GM12878 (cell line): ENCODE measurements around the gene CLPTM1. TPM values are rescaled to one million over a fixed set of nuclear protein-coding genes. Genes with fewer than 3 reads are reported as not detected.

Experiments used
- BHLHE40 ChIP-seq, 2 experiments: fragments of 450-650 bp in 1 of 2; IDR thresholded peaks; 2 replicates each; pipeline ENCODE4 v1.6.1; 2011 to 2017; ENCODE audit warnings: low read depth in 2 of 2, borderline replicate concordance in 1 of 2, improper control_type of control experiment in 1 of 2, low read length in 1 of 2, mild to moderate bottlenecking in 1 of 2
- BMI1 ChIP-seq: fragments of 450-650 bp; IDR thresholded peaks from 2 replicates; pipeline ENCODE4 v1.6.1; 2016; ENCODE audit warnings: mild to moderate bottlenecking, moderate library complexity, borderline replicate concordance
- CREM ChIP-seq: IDR thresholded peaks from 2 replicates; pipeline ENCODE4 v1.6.1; 2014; ENCODE audit warnings: antibody characterized with exemption, low read depth
- IKZF1 ChIP-seq: fragments of 450-650 bp; conservative IDR thresholded peaks from 2 replicates; pipeline ENCODE4 v1.6.1; 2017; ENCODE audit warnings: antibody characterized with exemption, mild to moderate bottlenecking
- LARP7 ChIP-seq: fragments of 450-650 bp; IDR thresholded peaks from 2 replicates; pipeline ENCODE4 v1.6.1; 2017; ENCODE audit warnings: mild to moderate bottlenecking
- MTA2 ChIP-seq: fragments of 450-650 bp; IDR thresholded peaks from 2 replicates; pipeline ENCODE4 v1.6.1; 2016; ENCODE audit warnings: low read depth, mild to moderate bottlenecking, moderate library complexity
- NBN ChIP-seq: fragments of 450-650 bp; IDR thresholded peaks from 2 replicates; pipeline ENCODE4 v1.6.1; 2016
- PAX5 ChIP-seq: IDR thresholded peaks from 2 replicates; pipeline ENCODE4 v1.6.1; 2011; ENCODE audit warnings: low read depth, low read length, borderline replicate concordance
- POLR2A ChIP-seq: IDR thresholded peaks from 2 replicates; pipeline ENCODE4 v1.6.1; 2011; ENCODE audit warnings: low read depth, mild to moderate bottlenecking, low read length
- POLR2AphosphoS5 ChIP-seq: IDR thresholded peaks from 2 replicates; pipeline ENCODE4 v1.6.1; 2011; ENCODE audit warnings: mild to moderate bottlenecking, low read length, inconsistent platforms
- SMARCA5 ChIP-seq: fragments of 450-650 bp; IDR thresholded peaks from 2 replicates; pipeline ENCODE4 v1.6.1; 2017; ENCODE audit warnings: mild to moderate bottlenecking
- TBL1XR1 ChIP-seq: IDR thresholded peaks from 2 replicates; pipeline ENCODE4 v1.6.1; 2012; ENCODE audit warnings: low read depth, low read length, improper control_type of control experiment
- YY1 ChIP-seq: IDR thresholded peaks from 2 replicates; pipeline ENCODE4 v1.6.1; 2011; ENCODE audit warnings: low read depth, mild to moderate bottlenecking, low read length
- ZNF217 ChIP-seq: fragments of 450-650 bp; IDR thresholded peaks from 2 replicates; pipeline ENCODE4 v1.6.1; 2017; ENCODE audit warnings: antibody characterized with exemption, mild to moderate bottlenecking
- polyA plus RNA-seq, 11 experiments: library from polyadenylated mRNA; depleted of rRNA in 4 of 11; unstranded in 6 of 11; stranded (reverse) in 5 of 11; fragments of >200 nt; fragmentation: Nextera tagmentation in 4 of 11; fragmentation: Illumina TruSeq in 1 of 11; extraction: Ambion mirVana in 4 of 11; extraction: Trizol in 1 of 11; gene quantifications; 1 replicate in 1 of 11; 2 replicates in 10 of 11; pipeline versions ENCODE4 v1.2.1 to v1.2.3, GENCODE V29; 2011 to 2016; ENCODE audit warnings: inconsistent platforms in 2 of 11, missing spikeins in 2 of 11, low read depth in 1 of 11
- total RNA-seq, 4 experiments: library from RNA; depleted of rRNA in 3 of 4; stranded (reverse); fragments of >200 nt in 3 of 4; fragmentation: Illumina TruSeq in 1 of 4; extraction: Trizol in 1 of 4; gene quantifications; 2 replicates each; pipeline versions ENCODE4 v1.2.1 to v1.2.3, GENCODE V29; 2013 to 2021
- TF ChIP-seq, protein P1 (sequence below): IDR thresholded peaks from 2 replicates; pipeline ENCODE4 v1.6.1; 2012; ENCODE audit warnings: mild to moderate bottlenecking, low read depth, low read length
- TF ChIP-seq, protein P2 (sequence below): IDR thresholded peaks from 2 replicates; pipeline ENCODE4 v1.6.1; 2011; ENCODE audit warnings: low read depth, low read length, improper control_type of control experiment, borderline replicate concordance
- TF ChIP-seq, protein P3 (sequence below): IDR thresholded peaks from 2 replicates; pipeline ENCODE4 v1.6.1; 2012; ENCODE audit warnings: low read depth, low read length, improper control_type of control experiment
- TF ChIP-seq, protein P4 (sequence below): fragments of 450-650 bp; conservative IDR thresholded peaks from 2 replicates; pipeline ENCODE4 v1.6.1; 2017; ENCODE audit warnings: mild to moderate bottlenecking, moderate library complexity
- TF ChIP-seq, protein P5 (sequence below): fragments of 450-650 bp; IDR thresholded peaks from 2 replicates; pipeline ENCODE4 v1.6.1; 2018; ENCODE audit warnings: mild to moderate bottlenecking, low read depth, moderate library complexity; ENCODE audit not compliant: partially characterized antibody
- TF ChIP-seq, protein P6 (sequence below): IDR thresholded peaks from 2 replicates; pipeline ENCODE4 v1.6.1; 2011; ENCODE audit warnings: mild to moderate bottlenecking, low read depth, low read length, moderate library complexity; ENCODE audit not compliant: insufficient replicate concordance

Gene CLPTM1
- total and polyA plus RNA-seq, 10 of the 15 experiments (the other 5 are each of a cell fraction or from before 2014, with no cell fraction given) = 0.42 to 72.6 (median 35.2) TPM

DNA sequence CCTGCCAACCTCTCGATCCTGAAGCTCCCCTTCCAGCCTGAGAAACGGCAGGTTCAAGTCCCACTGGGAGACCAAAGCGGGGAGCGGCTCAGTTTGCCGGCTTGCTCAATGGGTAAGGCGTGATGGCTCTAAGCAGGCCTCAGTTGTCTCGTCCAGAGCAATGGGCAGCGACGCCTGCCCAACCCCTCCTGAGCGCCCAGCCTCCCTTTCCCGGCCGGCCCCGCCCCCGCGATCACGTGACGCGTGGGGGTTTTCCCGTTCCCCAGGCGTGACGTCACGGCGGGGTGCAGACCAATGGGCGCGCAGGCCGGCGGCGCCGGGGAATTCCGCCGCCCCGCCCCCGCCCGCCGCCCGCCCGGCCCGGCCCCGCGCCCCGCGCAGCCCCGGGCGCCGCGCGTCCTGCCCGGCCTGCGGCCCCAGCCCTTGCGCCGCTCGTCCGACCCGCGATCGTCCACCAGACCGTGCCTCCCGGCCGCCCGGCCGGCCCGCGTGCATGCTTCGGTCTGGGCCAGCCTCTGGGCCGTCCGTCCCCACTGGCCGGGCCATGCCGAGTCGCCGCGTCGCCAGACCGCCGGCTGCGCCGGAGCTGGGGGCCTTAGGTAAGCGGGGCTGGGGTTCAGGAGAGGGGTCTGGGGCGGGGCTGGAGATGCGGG lies 46.0 kb downstream of the CLPTM1 start, which contains the start of gene RELB (continued):
- TF ChIP-seq, protein P1, sequence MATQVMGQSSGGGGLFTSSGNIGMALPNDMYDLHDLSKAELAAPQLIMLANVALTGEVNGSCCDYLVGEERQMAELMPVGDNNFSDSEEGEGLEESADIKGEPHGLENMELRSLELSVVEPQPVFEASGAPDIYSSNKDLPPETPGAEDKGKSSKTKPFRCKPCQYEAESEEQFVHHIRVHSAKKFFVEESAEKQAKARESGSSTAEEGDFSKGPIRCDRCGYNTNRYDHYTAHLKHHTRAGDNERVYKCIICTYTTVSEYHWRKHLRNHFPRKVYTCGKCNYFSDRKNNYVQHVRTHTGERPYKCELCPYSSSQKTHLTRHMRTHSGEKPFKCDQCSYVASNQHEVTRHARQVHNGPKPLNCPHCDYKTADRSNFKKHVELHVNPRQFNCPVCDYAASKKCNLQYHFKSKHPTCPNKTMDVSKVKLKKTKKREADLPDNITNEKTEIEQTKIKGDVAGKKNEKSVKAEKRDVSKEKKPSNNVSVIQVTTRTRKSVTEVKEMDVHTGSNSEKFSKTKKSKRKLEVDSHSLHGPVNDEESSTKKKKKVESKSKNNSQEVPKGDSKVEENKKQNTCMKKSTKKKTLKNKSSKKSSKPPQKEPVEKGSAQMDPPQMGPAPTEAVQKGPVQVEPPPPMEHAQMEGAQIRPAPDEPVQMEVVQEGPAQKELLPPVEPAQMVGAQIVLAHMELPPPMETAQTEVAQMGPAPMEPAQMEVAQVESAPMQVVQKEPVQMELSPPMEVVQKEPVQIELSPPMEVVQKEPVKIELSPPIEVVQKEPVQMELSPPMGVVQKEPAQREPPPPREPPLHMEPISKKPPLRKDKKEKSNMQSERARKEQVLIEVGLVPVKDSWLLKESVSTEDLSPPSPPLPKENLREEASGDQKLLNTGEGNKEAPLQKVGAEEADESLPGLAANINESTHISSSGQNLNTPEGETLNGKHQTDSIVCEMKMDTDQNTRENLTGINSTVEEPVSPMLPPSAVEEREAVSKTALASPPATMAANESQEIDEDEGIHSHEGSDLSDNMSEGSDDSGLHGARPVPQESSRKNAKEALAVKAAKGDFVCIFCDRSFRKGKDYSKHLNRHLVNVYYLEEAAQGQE = no peak
- TF ChIP-seq PAX5 (no peak), CREM (peak; percentile 78), POLR2AphosphoS5 (peak; percentile 69; the same call in 1 of the 2 replicates), ZNF217 (peak; percentile 73; the same call in 1 of the 2 replicates), YY1 (peak; percentile 29; the same call in 1 of the 2 replicates), TBL1XR1 (0 out of 2 replicates have a peak, but pooled peaks have one; percentile 36), BMI1 (no peak), IKZF1 (peak; percentile 64), NBN (peak; percentile 94), SMARCA5 (peak; percentile 99), LARP7 (peak; percentile 72; the same call in 1 of the 2 replicates), MTA2 (0 out of 2 replicates have a peak, but pooled peaks have one; percentile 12), BHLHE40 (IDR thresholded peaks at IDR 0.05; ENCODE audit: borderline replicate concordance in 1 of 2, low read depth in 2 of 2, low read length in 1 of 2) (peak; percentile 78 to 97), POLR2A (peak; percentile 89)
- TF ChIP-seq, protein P2, sequence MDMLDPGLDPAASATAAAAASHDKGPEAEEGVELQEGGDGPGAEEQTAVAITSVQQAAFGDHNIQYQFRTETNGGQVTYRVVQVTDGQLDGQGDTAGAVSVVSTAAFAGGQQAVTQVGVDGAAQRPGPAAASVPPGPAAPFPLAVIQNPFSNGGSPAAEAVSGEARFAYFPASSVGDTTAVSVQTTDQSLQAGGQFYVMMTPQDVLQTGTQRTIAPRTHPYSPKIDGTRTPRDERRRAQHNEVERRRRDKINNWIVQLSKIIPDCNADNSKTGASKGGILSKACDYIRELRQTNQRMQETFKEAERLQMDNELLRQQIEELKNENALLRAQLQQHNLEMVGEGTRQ = peak; percentile 81
- TF ChIP-seq, protein P3, sequence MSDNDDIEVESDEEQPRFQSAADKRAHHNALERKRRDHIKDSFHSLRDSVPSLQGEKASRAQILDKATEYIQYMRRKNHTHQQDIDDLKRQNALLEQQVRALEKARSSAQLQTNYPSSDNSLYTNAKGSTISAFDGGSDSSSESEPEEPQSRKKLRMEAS = peak; percentile 85
- TF ChIP-seq, protein P4, sequence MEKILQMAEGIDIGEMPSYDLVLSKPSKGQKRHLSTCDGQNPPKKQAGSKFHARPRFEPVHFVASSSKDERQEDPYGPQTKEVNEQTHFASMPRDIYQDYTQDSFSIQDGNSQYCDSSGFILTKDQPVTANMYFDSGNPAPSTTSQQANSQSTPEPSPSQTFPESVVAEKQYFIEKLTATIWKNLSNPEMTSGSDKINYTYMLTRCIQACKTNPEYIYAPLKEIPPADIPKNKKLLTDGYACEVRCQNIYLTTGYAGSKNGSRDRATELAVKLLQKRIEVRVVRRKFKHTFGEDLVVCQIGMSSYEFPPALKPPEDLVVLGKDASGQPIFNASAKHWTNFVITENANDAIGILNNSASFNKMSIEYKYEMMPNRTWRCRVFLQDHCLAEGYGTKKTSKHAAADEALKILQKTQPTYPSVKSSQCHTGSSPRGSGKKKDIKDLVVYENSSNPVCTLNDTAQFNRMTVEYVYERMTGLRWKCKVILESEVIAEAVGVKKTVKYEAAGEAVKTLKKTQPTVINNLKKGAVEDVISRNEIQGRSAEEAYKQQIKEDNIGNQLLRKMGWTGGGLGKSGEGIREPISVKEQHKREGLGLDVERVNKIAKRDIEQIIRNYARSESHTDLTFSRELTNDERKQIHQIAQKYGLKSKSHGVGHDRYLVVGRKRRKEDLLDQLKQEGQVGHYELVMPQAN = peak; percentile 78
- TF ChIP-seq, protein P5, sequence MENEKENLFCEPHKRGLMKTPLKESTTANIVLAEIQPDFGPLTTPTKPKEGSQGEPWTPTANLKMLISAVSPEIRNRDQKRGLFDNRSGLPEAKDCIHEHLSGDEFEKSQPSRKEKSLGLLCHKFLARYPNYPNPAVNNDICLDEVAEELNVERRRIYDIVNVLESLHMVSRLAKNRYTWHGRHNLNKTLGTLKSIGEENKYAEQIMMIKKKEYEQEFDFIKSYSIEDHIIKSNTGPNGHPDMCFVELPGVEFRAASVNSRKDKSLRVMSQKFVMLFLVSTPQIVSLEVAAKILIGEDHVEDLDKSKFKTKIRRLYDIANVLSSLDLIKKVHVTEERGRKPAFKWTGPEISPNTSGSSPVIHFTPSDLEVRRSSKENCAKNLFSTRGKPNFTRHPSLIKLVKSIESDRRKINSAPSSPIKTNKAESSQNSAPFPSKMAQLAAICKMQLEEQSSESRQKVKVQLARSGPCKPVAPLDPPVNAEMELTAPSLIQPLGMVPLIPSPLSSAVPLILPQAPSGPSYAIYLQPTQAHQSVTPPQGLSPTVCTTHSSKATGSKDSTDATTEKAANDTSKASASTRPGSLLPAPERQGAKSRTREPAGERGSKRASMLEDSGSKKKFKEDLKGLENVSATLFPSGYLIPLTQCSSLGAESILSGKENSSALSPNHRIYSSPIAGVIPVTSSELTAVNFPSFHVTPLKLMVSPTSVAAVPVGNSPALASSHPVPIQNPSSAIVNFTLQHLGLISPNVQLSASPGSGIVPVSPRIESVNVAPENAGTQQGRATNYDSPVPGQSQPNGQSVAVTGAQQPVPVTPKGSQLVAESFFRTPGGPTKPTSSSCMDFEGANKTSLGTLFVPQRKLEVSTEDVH = no peak
- TF ChIP-seq, protein P6, sequence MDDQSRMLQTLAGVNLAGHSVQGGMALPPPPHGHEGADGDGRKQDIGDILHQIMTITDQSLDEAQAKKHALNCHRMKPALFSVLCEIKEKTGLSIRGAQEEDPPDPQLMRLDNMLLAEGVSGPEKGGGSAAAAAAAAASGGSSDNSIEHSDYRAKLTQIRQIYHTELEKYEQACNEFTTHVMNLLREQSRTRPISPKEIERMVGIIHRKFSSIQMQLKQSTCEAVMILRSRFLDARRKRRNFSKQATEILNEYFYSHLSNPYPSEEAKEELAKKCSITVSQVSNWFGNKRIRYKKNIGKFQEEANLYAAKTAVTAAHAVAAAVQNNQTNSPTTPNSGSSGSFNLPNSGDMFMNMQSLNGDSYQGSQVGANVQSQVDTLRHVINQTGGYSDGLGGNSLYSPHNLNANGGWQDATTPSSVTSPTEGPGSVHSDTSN = peak; percentile 21
